HG03025 (cell line): Measurements from ENCODE around the gene SYT15.
"Not testable (repeated sequence)": the region's sequence is repeated elsewhere in the genome, so short reads cannot be mapped to it uniquely, and the experiment has no call there.

Experiments used
- ATAC-seq: cut with Tn5 transposase; IDR thresholded peaks from one replicate; pipeline ENCODE4 v1.9.1; 2021; ENCODE audit warnings: mild to moderate bottlenecking, moderate library complexity; ENCODE audit not compliant: unreplicated experiment, low FRiP score

The SYT15 gene

GRCh38 chr10:46578474-46579178 lies at the start of gene SYT15:
TSS of gene SYT15 (plus strand) at chr10:46579128. CDS start at chr10:46579169, 41 bp downstream.
- ATAC-seq = not testable (repeated sequence)

GRCh38 chr10:46529742-46530141 lies 49.2 kb upstream of the SYT15 start:
- ATAC-seq = not testable (repeated sequence)

- no peak for ATAC-seq
Observed at GRCh38 chr10:46530249-46531186, 48.4 kb upstream of the SYT15 start.

GRCh38 chr10:46532256-46532655 lies 46.7 kb upstream of the SYT15 start:
- ATAC-seq = not testable (repeated sequence)

GRCh38 chr10:46534828-46535524 lies 44.0 kb upstream of the SYT15 start:
- ATAC-seq = no peak

GRCh38 chr10:46536171-46536570 lies 42.8 kb upstream of the SYT15 start:
- no peak for ATAC-seq

- no peak for ATAC-seq
Observed at GRCh38 chr10:46536781-46537180, 42.1 kb upstream of the SYT15 start.

- ATAC-seq = no peak
Observed at GRCh38 chr10:46537309-46537708, 41.6 kb upstream of the SYT15 start.

- ATAC-seq = no peak
Observed at GRCh38 chr10:46538155-46538554, 40.8 kb upstream of the SYT15 start.

GRCh38 chr10:46538717-46539426 lies 40.1 kb upstream of the SYT15 start:
- no peak for ATAC-seq

GRCh38 chr10:46539596-46540411 lies 39.1 kb upstream of the SYT15 start:
- ATAC-seq = no peak

- ATAC-seq = no peak
Observed at GRCh38 chr10:46540412-46541016, 38.4 kb upstream of the SYT15 start.

- no peak for ATAC-seq
Observed at GRCh38 chr10:46541017-46541661, 37.8 kb upstream of the SYT15 start.

GRCh38 chr10:46541735-46542566 lies 37.0 kb upstream of the SYT15 start:
- no peak for ATAC-seq

GRCh38 chr10:46542567-46543465 lies 36.1 kb upstream of the SYT15 start:
- no peak for ATAC-seq

- no peak for ATAC-seq
Observed at GRCh38 chr10:46543466-46544377, 35.2 kb upstream of the SYT15 start.
